GM12878 (cell line): ENCODE measurements around the gene CUL5.

Source experiments
- ATF3 ChIP-seq: IDR thresholded peaks from 2 replicates; pipeline ENCODE4 v1.6.1; 2011; ENCODE audit warnings: low read depth, mild to moderate bottlenecking, low read length, moderate library complexity, borderline replicate concordance; ENCODE audit errors: extremely low read depth
- CTCF ChIP-seq, 3 experiments: IDR thresholded peaks in 2 of 3; conservative IDR thresholded peaks in 1 of 3; 2 replicates each; pipeline ENCODE4 v1.5.1; 2011; ENCODE audit warnings: low read depth in 3 of 3, low read length in 3 of 3, mild to moderate bottlenecking in 3 of 3, control low read depth in 2 of 3, moderate library complexity in 2 of 3, inconsistent platforms in 1 of 3, mixed read lengths in 1 of 3; ENCODE audit not compliant: control insufficient read depth in 2 of 3, insufficient read depth in 1 of 3; ENCODE audit errors: extremely low read depth in 1 of 3
- NFIC ChIP-seq: IDR thresholded peaks from 2 replicates; pipeline ENCODE4 v1.6.1; 2012; ENCODE audit warnings: low read depth, mild to moderate bottlenecking, inconsistent platforms, low read length, moderate library complexity
- SKIL ChIP-seq: fragments of 450-650 bp; IDR thresholded peaks from 2 replicates; pipeline ENCODE4 v1.6.1; 2017; ENCODE audit warnings: mild to moderate bottlenecking, low read depth, inconsistent platforms; ENCODE audit not compliant: poor library complexity, severe bottlenecking
- SUZ12 ChIP-seq: fragments of 200-600 bp; sonication (generic); IDR thresholded peaks from one replicate; pipeline ENCODE4 v1.6.1; 2018; ENCODE audit warnings: antibody characterized with exemption, mild to moderate bottlenecking; ENCODE audit not compliant: unreplicated experiment
- ZBED1 ChIP-seq: IDR thresholded peaks from 2 replicates; pipeline ENCODE4 v1.6.1; 2016; ENCODE audit warnings: borderline replicate concordance
- TF ChIP-seq, protein P1 (sequence below): IDR thresholded peaks from 2 replicates; pipeline ENCODE4 v1.6.1; 2012; ENCODE audit warnings: improper control_type of control experiment, low read depth, low read length; ENCODE audit not compliant: insufficient replicate concordance

- TF ChIP-seq ATF3 (no peak), CTCF (IDR thresholded peaks at IDR 0.05 in 2 of 3, conservative IDR thresholded peaks at IDR 0.05 in 1 of 3; ENCODE audit: control insufficient read depth in 2 of 3, extremely low read depth in 1 of 3, insufficient read depth in 1 of 3, low read depth in 3 of 3, low read length in 3 of 3) (no peak), NFIC (no peak), SKIL (no peak), SUZ12 (no peak), ZBED1 (no peak)
- TF ChIP-seq, protein P1, sequence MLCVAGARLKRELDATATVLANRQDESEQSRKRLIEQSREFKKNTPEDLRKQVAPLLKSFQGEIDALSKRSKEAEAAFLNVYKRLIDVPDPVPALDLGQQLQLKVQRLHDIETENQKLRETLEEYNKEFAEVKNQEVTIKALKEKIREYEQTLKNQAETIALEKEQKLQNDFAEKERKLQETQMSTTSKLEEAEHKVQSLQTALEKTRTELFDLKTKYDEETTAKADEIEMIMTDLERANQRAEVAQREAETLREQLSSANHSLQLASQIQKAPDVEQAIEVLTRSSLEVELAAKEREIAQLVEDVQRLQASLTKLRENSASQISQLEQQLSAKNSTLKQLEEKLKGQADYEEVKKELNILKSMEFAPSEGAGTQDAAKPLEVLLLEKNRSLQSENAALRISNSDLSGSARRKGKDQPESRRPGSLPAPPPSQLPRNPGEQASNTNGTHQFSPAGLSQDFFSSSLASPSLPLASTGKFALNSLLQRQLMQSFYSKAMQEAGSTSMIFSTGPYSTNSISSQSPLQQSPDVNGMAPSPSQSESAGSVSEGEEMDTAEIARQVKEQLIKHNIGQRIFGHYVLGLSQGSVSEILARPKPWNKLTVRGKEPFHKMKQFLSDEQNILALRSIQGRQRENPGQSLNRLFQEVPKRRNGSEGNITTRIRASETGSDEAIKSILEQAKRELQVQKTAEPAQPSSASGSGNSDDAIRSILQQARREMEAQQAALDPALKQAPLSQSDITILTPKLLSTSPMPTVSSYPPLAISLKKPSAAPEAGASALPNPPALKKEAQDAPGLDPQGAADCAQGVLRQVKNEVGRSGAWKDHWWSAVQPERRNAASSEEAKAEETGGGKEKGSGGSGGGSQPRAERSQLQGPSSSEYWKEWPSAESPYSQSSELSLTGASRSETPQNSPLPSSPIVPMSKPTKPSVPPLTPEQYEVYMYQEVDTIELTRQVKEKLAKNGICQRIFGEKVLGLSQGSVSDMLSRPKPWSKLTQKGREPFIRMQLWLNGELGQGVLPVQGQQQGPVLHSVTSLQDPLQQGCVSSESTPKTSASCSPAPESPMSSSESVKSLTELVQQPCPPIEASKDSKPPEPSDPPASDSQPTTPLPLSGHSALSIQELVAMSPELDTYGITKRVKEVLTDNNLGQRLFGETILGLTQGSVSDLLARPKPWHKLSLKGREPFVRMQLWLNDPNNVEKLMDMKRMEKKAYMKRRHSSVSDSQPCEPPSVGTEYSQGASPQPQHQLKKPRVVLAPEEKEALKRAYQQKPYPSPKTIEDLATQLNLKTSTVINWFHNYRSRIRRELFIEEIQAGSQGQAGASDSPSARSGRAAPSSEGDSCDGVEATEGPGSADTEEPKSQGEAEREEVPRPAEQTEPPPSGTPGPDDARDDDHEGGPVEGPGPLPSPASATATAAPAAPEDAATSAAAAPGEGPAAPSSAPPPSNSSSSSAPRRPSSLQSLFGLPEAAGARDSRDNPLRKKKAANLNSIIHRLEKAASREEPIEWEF: no peak
Observed at GRCh38 chr11:108018708-108019107, 10.0 kb downstream of the CUL5 start.
